ENCODE measurements around the gene FMOD. TPM values are rescaled to one million over a fixed set of nuclear protein-coding genes. Genes with fewer than 3 reads are reported as not detected.

The FMOD gene
- total RNA-seq, 2 experiments from 2014 or later: not detected

DNA sequence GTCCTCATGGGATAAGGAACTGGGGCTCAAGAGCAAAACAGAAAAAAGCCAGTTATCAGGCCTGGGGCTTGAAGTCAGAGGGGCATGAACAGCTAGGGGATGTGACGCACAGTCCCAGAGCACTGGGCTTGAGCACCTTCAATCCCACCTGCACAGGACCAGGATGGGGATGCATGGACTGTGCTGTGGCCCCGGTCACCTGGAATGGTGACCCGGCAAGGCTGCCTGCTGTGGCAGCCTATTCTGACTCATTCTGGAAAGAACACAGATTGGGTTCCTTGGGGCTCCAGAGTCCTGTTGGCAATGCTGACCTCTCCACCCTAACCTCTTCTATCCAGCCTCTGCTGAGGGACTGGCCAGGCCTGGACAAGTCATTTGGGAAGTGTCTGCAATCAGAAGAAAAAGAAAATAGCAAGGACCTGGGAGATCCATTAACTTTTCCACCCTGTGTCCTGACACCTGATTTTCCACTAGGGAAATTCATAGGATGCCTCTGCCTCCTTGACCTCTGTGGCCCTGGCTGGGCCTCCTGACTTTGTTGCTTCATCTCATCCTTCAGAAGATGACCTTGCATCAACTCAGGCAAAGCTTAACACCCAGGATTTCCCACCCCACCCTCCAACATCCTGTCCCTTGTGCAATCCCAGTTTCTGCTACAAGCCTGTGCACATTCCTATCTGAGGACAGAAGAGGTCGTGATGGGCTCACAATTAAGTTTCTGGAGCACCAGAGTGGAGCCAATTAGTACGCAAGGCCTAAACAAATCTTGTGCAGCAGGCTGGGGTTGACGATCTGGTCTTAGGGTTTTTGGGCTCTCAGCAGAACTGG, 17.9 kb upstream of the FMOD start:
- Histone ChIP-seq H3K4me2 (ENCODE audit: low read length) (no peak overlapping the region), H3K9me3 (ENCODE audit: low read length) (no peaks in the 10 kb centered on the region), H3K36me3 (ENCODE audit: insufficient read depth, low read length) (no peaks in the 10 kb centered on the region), H3K79me2 (ENCODE audit: insufficient read depth, low read depth, low read length) (no peaks in the 10 kb centered on the region), H3K4me3 (ENCODE audit: low read depth, low read length, poor library complexity, severe bottlenecking) (no peak overlapping the region), H3K9me2 (ENCODE audit: insufficient read depth, low read length) (no peaks in the 10 kb centered on the region), H4K20me1 (ENCODE audit: insufficient read depth, low read length) (no peaks in the 10 kb centered on the region), H3K4me1 (ENCODE audit: insufficient read depth, low read length, poor library complexity, severe bottlenecking) (peaks cover 14% of the 10 kb centered on the region), H3K27ac (ENCODE audit: low read depth, low read length, poor library complexity, severe bottlenecking) (no peak overlapping the region), H2AFZ (ENCODE audit: low read length) (no peak overlapping the region)
- intact Hi-C loops (cut with micrococcal nuclease; ENCODE audit: unreplicated experiment): no loop called here
- no peak for DNase-seq (ENCODE audit: low spot score)
- TF ChIP-seq EZH2phosphoT487 (IDR thresholded peaks at IDR 0.05; ENCODE audit: borderline replicate concordance, low read depth, low read length): no peak
- TF ChIP-seq, protein P1, sequence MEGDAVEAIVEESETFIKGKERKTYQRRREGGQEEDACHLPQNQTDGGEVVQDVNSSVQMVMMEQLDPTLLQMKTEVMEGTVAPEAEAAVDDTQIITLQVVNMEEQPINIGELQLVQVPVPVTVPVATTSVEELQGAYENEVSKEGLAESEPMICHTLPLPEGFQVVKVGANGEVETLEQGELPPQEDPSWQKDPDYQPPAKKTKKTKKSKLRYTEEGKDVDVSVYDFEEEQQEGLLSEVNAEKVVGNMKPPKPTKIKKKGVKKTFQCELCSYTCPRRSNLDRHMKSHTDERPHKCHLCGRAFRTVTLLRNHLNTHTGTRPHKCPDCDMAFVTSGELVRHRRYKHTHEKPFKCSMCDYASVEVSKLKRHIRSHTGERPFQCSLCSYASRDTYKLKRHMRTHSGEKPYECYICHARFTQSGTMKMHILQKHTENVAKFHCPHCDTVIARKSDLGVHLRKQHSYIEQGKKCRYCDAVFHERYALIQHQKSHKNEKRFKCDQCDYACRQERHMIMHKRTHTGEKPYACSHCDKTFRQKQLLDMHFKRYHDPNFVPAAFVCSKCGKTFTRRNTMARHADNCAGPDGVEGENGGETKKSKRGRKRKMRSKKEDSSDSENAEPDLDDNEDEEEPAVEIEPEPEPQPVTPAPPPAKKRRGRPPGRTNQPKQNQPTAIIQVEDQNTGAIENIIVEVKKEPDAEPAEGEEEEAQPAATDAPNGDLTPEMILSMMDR (conservative IDR thresholded peaks at IDR 0.05; ENCODE audit: low read length): peak; percentile 34; the same call in 1 of the 2 replicates
- BruUV-seq (replicated peaks): no TSS peak
- POLR2A ChIA-PET: interaction anchor here (0.6 to 3.1 kb wide), 3 partner anchors 11 to 1044 kb away, joined by 3 to 15 read pairs (median 3); no protein-coding TSS in a partner anchor
- CTCF ChIA-PET (ENCODE audit: unreplicated experiment): no interaction called here

DNA sequence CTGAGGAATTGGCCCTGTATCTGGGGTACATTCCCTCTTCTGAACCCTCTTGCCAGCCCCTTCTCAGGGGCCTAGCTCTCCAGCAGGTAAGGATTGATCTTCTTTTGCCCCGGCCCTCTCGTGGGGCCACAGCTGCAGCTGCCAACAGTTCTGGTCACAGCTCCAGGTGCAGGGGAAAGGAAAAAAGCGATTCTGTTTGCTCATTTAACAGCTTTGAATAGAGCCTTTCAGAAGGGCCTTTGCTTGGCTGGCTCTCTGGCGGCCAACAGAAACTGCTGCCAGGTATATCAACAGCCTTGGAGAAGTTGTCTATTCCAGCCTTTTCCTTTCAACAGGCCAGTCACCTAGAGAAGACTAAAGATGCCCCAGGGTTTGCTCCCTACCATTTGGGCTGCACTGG, 16.1 kb upstream of the FMOD start:
- Histone ChIP-seq H3K36me3 (ENCODE audit: insufficient read depth, low read length) (no peaks in the 10 kb centered on the region), H2AFZ (ENCODE audit: low read length) (no peak overlapping the region), H3K79me2 (ENCODE audit: insufficient read depth, low read depth, low read length) (no peaks in the 10 kb centered on the region), H3K4me2 (ENCODE audit: low read length) (peak overlapping the region; percentile 8; the same call in 1 of the 2 replicates), H3K9me2 (ENCODE audit: insufficient read depth, low read length) (no peaks in the 10 kb centered on the region), H4K20me1 (ENCODE audit: insufficient read depth, low read length) (no peaks in the 10 kb centered on the region), H3K4me1 (ENCODE audit: insufficient read depth, low read length, poor library complexity, severe bottlenecking) (peaks cover 23% of the 10 kb centered on the region), H3K4me3 (ENCODE audit: low read depth, low read length, poor library complexity, severe bottlenecking) (no peak overlapping the region), H3K27ac (ENCODE audit: low read depth, low read length, poor library complexity, severe bottlenecking) (peak overlapping the region; percentile 7), H3K9me3 (ENCODE audit: low read length) (no peaks in the 10 kb centered on the region)
- CTCF ChIA-PET (ENCODE audit: unreplicated experiment): interaction anchor here (0.6 kb wide), 1 partner anchor 99 kb away, joined by 3 read pairs; no protein-coding TSS in a partner anchor
- no TSS peak for BruUV-seq (replicated peaks)
- TF ChIP-seq EZH2phosphoT487 (IDR thresholded peaks at IDR 0.05; ENCODE audit: borderline replicate concordance, low read depth, low read length): no peak
- TF ChIP-seq, protein P1 (conservative IDR thresholded peaks at IDR 0.05; ENCODE audit: low read length): no peak
- intact Hi-C loops (cut with micrococcal nuclease; ENCODE audit: unreplicated experiment): no loop called here
- DNase-seq (ENCODE audit: low spot score): peak; percentile 70
- POLR2A ChIA-PET: interaction anchor here (3.1 kb wide), 1 partner anchor 13 kb away, joined by 15 read pairs; no protein-coding TSS in a partner anchor

DNA sequence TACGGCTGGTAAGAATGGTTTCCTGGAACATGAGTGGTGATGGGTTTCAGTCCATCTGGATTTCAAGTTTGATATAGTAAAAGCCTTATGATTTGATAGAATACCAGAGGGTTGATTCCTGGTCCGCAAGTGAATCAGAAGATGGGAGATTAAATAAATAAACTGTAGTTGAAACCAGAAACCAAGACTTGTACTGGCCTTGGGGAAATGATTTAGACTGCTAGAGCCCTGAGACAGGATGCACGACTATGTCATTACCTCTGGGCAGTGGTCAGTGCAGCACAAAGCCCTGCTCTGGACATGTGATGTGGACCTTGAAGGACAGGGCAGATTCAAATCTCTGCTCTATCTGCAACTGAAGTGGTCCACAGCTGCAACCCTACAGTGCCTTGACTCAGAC, 15.6 kb upstream of the FMOD start:
- Histone ChIP-seq H3K36me3 (ENCODE audit: insufficient read depth, low read length) (no peaks in the 10 kb centered on the region), H2AFZ (ENCODE audit: low read length) (no peak overlapping the region), H3K9me3 (ENCODE audit: low read length) (no peaks in the 10 kb centered on the region), H4K20me1 (ENCODE audit: insufficient read depth, low read length) (no peaks in the 10 kb centered on the region), H3K4me1 (ENCODE audit: insufficient read depth, low read length, poor library complexity, severe bottlenecking) (peaks cover 28% of the 10 kb centered on the region), H3K27ac (ENCODE audit: low read depth, low read length, poor library complexity, severe bottlenecking) (no peak overlapping the region), H3K9me2 (ENCODE audit: insufficient read depth, low read length) (no peaks in the 10 kb centered on the region), H3K79me2 (ENCODE audit: insufficient read depth, low read depth, low read length) (no peaks in the 10 kb centered on the region), H3K4me2 (ENCODE audit: low read length) (peak overlapping the region; percentile 8; the same call in 1 of the 2 replicates), H3K4me3 (ENCODE audit: low read depth, low read length, poor library complexity, severe bottlenecking) (no peak overlapping the region)
- BruUV-seq (replicated peaks): no TSS peak
- DNase-seq (ENCODE audit: low spot score): no peak
- ChIA-PET CTCF (ENCODE audit: unreplicated experiment) (no interaction called here), POLR2A (interaction anchor here (3.1 kb wide), 1 partner anchor 13 kb away, joined by 15 read pairs; no protein-coding TSS in a partner anchor)
- intact Hi-C loops (cut with micrococcal nuclease; ENCODE audit: unreplicated experiment): no loop called here
- TF ChIP-seq, protein P1 (conservative IDR thresholded peaks at IDR 0.05; ENCODE audit: low read length): no peak
- no peak for TF ChIP-seq EZH2phosphoT487 (IDR thresholded peaks at IDR 0.05; ENCODE audit: borderline replicate concordance, low read depth, low read length)

All from OCI-LY7 (cell line).